ENCODE measurements around the gene ABCF1. TPM values are rescaled to one million over a fixed set of nuclear protein-coding genes. Genes with fewer than 3 reads are reported as not detected.
"Not testable (repeated sequence)": the region's sequence is repeated elsewhere in the genome, so short reads cannot be mapped to it uniquely, and the experiment has no call there.

ABCF1 gene
- polyA plus RNA-seq, 3 donors = 7.5 to 19.8 (median 14.6) TPM

DNA sequence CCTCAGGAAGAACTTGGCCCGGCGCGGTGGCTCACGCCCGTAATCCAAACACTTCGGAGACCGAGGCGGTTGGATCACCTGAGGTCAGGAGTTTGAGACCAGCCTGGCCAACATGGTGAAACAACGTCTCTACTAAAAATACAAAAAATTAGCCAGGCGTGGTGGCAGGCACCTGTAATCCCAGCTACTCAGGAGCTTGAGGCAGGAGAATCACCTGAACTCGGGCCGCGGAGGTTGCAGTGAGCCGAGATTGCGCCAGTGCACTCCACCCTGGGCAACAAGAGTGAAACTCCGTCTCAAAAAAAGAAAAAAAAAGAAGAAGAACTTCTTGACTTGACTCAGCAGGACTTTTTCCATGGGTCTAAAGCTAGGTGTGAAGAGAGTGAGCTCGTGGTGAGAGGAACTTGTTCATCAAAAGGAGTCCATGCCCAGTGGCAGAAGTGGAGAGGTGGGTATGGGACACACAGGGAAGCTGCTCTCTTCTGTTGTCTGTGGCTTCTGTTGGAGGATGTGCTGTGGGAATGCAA lies 41.8 kb upstream of the ABCF1 start:
- H2AFZ ChIP-seq (ENCODE audit: insufficient read depth, low read depth, low read length, poor library complexity, severe bottlenecking) = not testable (repeated sequence)

DNA sequence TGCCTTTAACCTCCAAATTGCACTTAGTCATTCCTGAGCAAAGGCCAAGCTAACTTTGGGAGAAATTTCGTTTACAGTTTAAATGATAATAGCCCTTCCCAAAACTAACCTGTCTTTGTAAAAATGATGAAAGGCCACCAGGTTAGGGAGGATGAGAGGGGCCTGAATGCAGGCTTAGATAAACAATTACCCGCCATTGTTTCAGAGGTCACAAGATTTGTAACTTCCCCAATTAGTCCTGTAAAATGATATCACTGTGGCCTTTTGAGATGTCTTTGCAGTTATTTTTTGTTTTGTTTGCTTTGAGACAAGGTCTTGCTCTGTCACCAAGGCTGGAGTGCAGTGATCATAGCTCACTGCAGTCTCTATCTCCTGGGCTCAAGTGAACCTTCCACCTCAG lies 41.2 kb upstream of the ABCF1 start:
- DNase-seq = peak; percentile 43 to 54 (median 47)
- no CpG with 5 or more reads among the region's 2 CpGs for WGBS (ENCODE audit: insufficient coverage)
- no peaks in the 10 kb centered on the region for H4K20me1 ChIP-seq (ENCODE audit: insufficient read depth, low read length)
- Mint-ChIP-seq H3K36me3 (peaks cover 0 to 3% of the 10 kb centered on the region in 2 donors), H3K27me3 (ENCODE audit: low read depth in 3 of 3) (peaks cover 2 to 3% (median 2%) of the 10 kb centered on the region in 3 donors), H3K4me1 (peaks cover 51% of the 10 kb centered on the region), H3K27ac (peak overlapping the region; percentile 68 to 97 (median 93)), H3K9me3 (peaks cover 0 to 3% (median 0%) of the 10 kb centered on the region in 7 donors), H3K4me3 (no peak overlapping the region)
- H3K4me2 ChIP-seq (replicated peaks; ENCODE audit: extremely low read depth, low read length, poor library complexity, severe bottlenecking) = no peak overlapping the region
- H3K4me3 ChIP-seq (replicated peaks in 1 of 3; ENCODE audit: low read depth in 2 of 3, low read length in 3 of 3) = peak overlapping the region in 1 of 3 experiments; percentile 16
- TF ChIP-seq, protein P1, sequence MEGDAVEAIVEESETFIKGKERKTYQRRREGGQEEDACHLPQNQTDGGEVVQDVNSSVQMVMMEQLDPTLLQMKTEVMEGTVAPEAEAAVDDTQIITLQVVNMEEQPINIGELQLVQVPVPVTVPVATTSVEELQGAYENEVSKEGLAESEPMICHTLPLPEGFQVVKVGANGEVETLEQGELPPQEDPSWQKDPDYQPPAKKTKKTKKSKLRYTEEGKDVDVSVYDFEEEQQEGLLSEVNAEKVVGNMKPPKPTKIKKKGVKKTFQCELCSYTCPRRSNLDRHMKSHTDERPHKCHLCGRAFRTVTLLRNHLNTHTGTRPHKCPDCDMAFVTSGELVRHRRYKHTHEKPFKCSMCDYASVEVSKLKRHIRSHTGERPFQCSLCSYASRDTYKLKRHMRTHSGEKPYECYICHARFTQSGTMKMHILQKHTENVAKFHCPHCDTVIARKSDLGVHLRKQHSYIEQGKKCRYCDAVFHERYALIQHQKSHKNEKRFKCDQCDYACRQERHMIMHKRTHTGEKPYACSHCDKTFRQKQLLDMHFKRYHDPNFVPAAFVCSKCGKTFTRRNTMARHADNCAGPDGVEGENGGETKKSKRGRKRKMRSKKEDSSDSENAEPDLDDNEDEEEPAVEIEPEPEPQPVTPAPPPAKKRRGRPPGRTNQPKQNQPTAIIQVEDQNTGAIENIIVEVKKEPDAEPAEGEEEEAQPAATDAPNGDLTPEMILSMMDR (IDR thresholded peaks at IDR 0.05) = no peak
- H3K36me3 ChIP-seq (replicated peaks in 1 of 2; ENCODE audit: control insufficient read depth in 1 of 2, insufficient read depth in 2 of 2, low read length in 2 of 2) = no peaks in the 10 kb centered on the region
- H3K27ac ChIP-seq (ENCODE audit: low read depth in 1 of 2, low read length in 2 of 2) = peak overlapping the region; percentile 29 to 72
- peaks cover 43% of the 10 kb centered on the region in 2 donors for H3K4me1 ChIP-seq (ENCODE audit: control insufficient read depth in 1 of 2, insufficient read depth in 2 of 2, low read length in 2 of 2)
- H3K79me2 ChIP-seq (ENCODE audit: insufficient read depth, low read length) = no peaks in the 10 kb centered on the region
- no peaks in the 10 kb centered on the region for H3K9me3 ChIP-seq (replicated peaks in 1 of 2; ENCODE audit: control insufficient read depth in 1 of 2, insufficient read depth in 1 of 2, low read length in 2 of 2)
- no peak overlapping the region for H3K9ac ChIP-seq (ENCODE audit: insufficient read depth, low read length, poor library complexity, severe bottlenecking)
- no peak overlapping the region for H2AFZ ChIP-seq (ENCODE audit: insufficient read depth, low read depth, low read length, poor library complexity, severe bottlenecking)
- intact Hi-C loops (cut with micrococcal nuclease) = loop anchor here (2.0 to 5.0 kb wide), 3 partner anchors 15 to 47 kb away; no protein-coding TSS in a partner anchor
- no peaks in the 10 kb centered on the region for H3K27me3 ChIP-seq (ENCODE audit: control insufficient read depth in 2 of 2, insufficient read depth in 2 of 2, low read length in 2 of 2)

More for the DNA sequence above, 41.8 kb upstream of the ABCF1 start:
- H3K36me3 ChIP-seq (replicated peaks in 1 of 2; ENCODE audit: control insufficient read depth in 1 of 2, insufficient read depth in 2 of 2, low read length in 2 of 2); H3K79me2 ChIP-seq (ENCODE audit: insufficient read depth, low read length); H3K27me3 ChIP-seq (ENCODE audit: control insufficient read depth in 2 of 2, insufficient read depth in 2 of 2, low read length in 2 of 2); H3K9me3 ChIP-seq (replicated peaks in 1 of 2; ENCODE audit: control insufficient read depth in 1 of 2, insufficient read depth in 1 of 2, low read length in 2 of 2); H3K9ac ChIP-seq (ENCODE audit: insufficient read depth, low read length, poor library complexity, severe bottlenecking); H3K4me2 ChIP-seq (replicated peaks; ENCODE audit: extremely low read depth, low read length, poor library complexity, severe bottlenecking); H3K27me3 Mint-ChIP-seq (ENCODE audit: low read depth in 3 of 3); H3K36me3 Mint-ChIP-seq; H3K9me3 Mint-ChIP-seq; intact Hi-C loops (cut with micrococcal nuclease); H4K20me1 ChIP-seq (ENCODE audit: insufficient read depth, low read length); H3K4me3 ChIP-seq (replicated peaks in 1 of 3; ENCODE audit: low read depth in 2 of 3, low read length in 3 of 3): not testable (repeated sequence)
- peak overlapping the region; percentile 68 to 97 (median 93) for H3K27ac Mint-ChIP-seq
- H3K4me1 Mint-ChIP-seq = peaks cover 57% of the 10 kb centered on the region
- Histone ChIP-seq H3K27ac (ENCODE audit: low read depth in 1 of 2, low read length in 2 of 2) (peak overlapping the region; percentile 41 to 72), H3K4me1 (ENCODE audit: control insufficient read depth in 1 of 2, insufficient read depth in 2 of 2, low read length in 2 of 2) (peaks cover 43% of the 10 kb centered on the region in 2 donors)
- WGBS (ENCODE audit: insufficient coverage) = 59% methylated on average over 17 of the region's 17 CpGs
- H3K4me3 Mint-ChIP-seq = peak overlapping the region in 1 of 2 donors; percentile 39
- peak; percentile 67 to 85 (median 72) for DNase-seq

Data from CD14-positive monocyte (primary cell).